ENCODE measurements around the gene NAALADL2. TPM values are rescaled to one million over a fixed set of nuclear protein-coding genes. Genes with fewer than 3 reads are reported as not detected.

The NAALADL2 gene
- total RNA-seq, 1 donor from 2014 or later = 5.9 TPM

GRCh38 chr3:174973465-174973864 is 114.3 kb downstream of the NAALADL2 start:
- H3K27ac ChIP-seq = no peak overlapping the region
- H3K4me3 ChIP-seq = no peak overlapping the region
- no peak for TF ChIP-seq CTCF (IDR thresholded peaks at IDR 0.05)
- no peak for DNase-seq (ENCODE audit: low spot score in 2 of 2)
- H3K27me3 ChIP-seq = no peaks in the 10 kb centered on the region
- no peaks in the 10 kb centered on the region for H3K4me1 ChIP-seq
- H3K36me3 ChIP-seq = no peaks in the 10 kb centered on the region
- intact Hi-C loops (cut with DNase I) = no loop called here
- peaks cover 0 to 8% of the 10 kb centered on the region in 2 donors for H3K9me3 ChIP-seq

- Histone ChIP-seq H3K9me3 (no peaks in the 10 kb centered on the region), H3K4me1 (no peaks in the 10 kb centered on the region), H3K4me3 (no peak overlapping the region), H3K27ac (no peak overlapping the region), H3K27me3 (no peaks in the 10 kb centered on the region), H3K36me3 (no peaks in the 10 kb centered on the region)
- intact Hi-C loops (cut with DNase I) = no loop called here
- no peak for TF ChIP-seq CTCF (IDR thresholded peaks at IDR 0.05)
- DNase-seq (ENCODE audit: low spot score in 2 of 2) = no peak
Measured at GRCh38 chr3:174986685-174987084, 127.6 kb downstream of the NAALADL2 start.

- H3K27me3 ChIP-seq = no peaks in the 10 kb centered on the region
- H3K9me3 ChIP-seq = no peaks in the 10 kb centered on the region
- no peak overlapping the region for H3K4me3 ChIP-seq
- intact Hi-C loops (cut with DNase I) = no loop called here
- DNase-seq (ENCODE audit: low spot score in 2 of 2) = no peak
- no peak for TF ChIP-seq CTCF (IDR thresholded peaks at IDR 0.05)
- no peaks in the 10 kb centered on the region for H3K4me1 ChIP-seq
- H3K36me3 ChIP-seq = no peaks in the 10 kb centered on the region
- no peak overlapping the region for H3K27ac ChIP-seq
Measured at GRCh38 chr3:175001091-175001490, 142.0 kb downstream of the NAALADL2 start.

- Histone ChIP-seq H3K9me3 (no peaks in the 10 kb centered on the region), H3K36me3 (no peaks in the 10 kb centered on the region), H3K4me1 (no peaks in the 10 kb centered on the region), H3K4me3 (no peak overlapping the region), H3K27me3 (no peaks in the 10 kb centered on the region), H3K27ac (no peak overlapping the region)
- no peak for DNase-seq (ENCODE audit: low spot score in 2 of 2)
- TF ChIP-seq CTCF (IDR thresholded peaks at IDR 0.05) = no peak
- intact Hi-C loops (cut with DNase I) = no loop called here
Measured at GRCh38 chr3:175002732-175003143, 143.6 kb downstream of the NAALADL2 start.

- Histone ChIP-seq H3K36me3 (no peaks in the 10 kb centered on the region), H3K27ac (no peak overlapping the region), H3K4me3 (no peak overlapping the region), H3K27me3 (no peaks in the 10 kb centered on the region), H3K9me3 (no peaks in the 10 kb centered on the region), H3K4me1 (no peaks in the 10 kb centered on the region)
- intact Hi-C loops (cut with DNase I) = no loop called here
- TF ChIP-seq CTCF (IDR thresholded peaks at IDR 0.05) = no peak
- DNase-seq (ENCODE audit: low spot score in 2 of 2) = no peak
Measured at GRCh38 chr3:175003590-175003989, 144.5 kb downstream of the NAALADL2 start.

GRCh38 chr3:175005193-175005592 is 146.1 kb downstream of the NAALADL2 start:
- no peak for TF ChIP-seq CTCF (IDR thresholded peaks at IDR 0.05)
- DNase-seq (ENCODE audit: low spot score in 2 of 2) = no peak
- H3K27ac ChIP-seq = no peak overlapping the region
- H3K27me3 ChIP-seq = no peaks in the 10 kb centered on the region
- H3K36me3 ChIP-seq = no peaks in the 10 kb centered on the region
- H3K9me3 ChIP-seq = no peaks in the 10 kb centered on the region
- intact Hi-C loops (cut with DNase I) = no loop called here
- H3K4me3 ChIP-seq = no peak overlapping the region
- no peaks in the 10 kb centered on the region for H3K4me1 ChIP-seq
